ENCODE results near the gene SEC61A2. TPM values are rescaled to one million over a fixed set of nuclear protein-coding genes. Genes with fewer than 3 reads are reported as not detected.

Gene SEC61A2
- total and polyA plus RNA-seq, 11 donors, result 5.5 to 17.0 (median 9.2) TPM

GRCh38 chr10:12202226-12202625, 72.7 kb downstream of the SEC61A2 start:
- ATAC-seq (no peak), DNase-seq (no peak)
- intact Hi-C loops (cut with DNase I), result no loop called here
- H3K9me3 ChIP-seq, result peaks cover 0 to 5% (median 0%) of the 10 kb centered on the region in 12 donors
- TF ChIP-seq, protein P1, sequence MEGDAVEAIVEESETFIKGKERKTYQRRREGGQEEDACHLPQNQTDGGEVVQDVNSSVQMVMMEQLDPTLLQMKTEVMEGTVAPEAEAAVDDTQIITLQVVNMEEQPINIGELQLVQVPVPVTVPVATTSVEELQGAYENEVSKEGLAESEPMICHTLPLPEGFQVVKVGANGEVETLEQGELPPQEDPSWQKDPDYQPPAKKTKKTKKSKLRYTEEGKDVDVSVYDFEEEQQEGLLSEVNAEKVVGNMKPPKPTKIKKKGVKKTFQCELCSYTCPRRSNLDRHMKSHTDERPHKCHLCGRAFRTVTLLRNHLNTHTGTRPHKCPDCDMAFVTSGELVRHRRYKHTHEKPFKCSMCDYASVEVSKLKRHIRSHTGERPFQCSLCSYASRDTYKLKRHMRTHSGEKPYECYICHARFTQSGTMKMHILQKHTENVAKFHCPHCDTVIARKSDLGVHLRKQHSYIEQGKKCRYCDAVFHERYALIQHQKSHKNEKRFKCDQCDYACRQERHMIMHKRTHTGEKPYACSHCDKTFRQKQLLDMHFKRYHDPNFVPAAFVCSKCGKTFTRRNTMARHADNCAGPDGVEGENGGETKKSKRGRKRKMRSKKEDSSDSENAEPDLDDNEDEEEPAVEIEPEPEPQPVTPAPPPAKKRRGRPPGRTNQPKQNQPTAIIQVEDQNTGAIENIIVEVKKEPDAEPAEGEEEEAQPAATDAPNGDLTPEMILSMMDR (IDR thresholded peaks at IDR 0.05), result no peak
- H3K27me3 ChIP-seq, result no peaks in the 10 kb centered on the region
- peaks cover 0 to 75% (median 49%) of the 10 kb centered on the region in 9 donors for H3K36me3 ChIP-seq
- peaks cover 0 to 13% (median 7%) of the 10 kb centered on the region in 12 donors for H3K4me1 ChIP-seq
- H3K4me3 ChIP-seq, result no peak overlapping the region
- 87 to 91% (median 88%) methylated on average over 5 of the region's 5 CpGs for WGBS, 4 donors
- H3K27ac ChIP-seq, result no peak overlapping the region

DNA sequence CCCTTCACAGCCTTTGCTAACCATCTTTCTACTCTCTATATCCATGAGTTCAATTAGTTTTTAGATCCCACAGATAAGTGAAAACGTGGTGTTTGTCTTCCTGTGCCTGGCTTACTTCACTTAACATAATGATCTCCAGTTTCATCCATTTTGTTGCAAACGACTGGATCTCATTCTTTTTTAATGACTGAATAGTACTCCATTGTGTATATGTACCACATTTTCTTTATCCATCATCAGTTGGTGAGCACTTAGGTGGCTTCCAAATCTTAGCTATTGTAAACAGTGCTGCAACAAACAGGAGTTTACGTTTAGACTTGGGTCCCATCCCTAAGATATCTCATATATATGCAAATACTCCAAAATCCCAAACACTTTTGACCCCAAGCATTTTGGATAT, 75.6 kb downstream of the SEC61A2 start:
- WGBS, 4 donors, result 91 to 96% (median 94%) methylated on average over 3 of the region's 3 CpGs
- Histone ChIP-seq H3K4me3 (no peak overlapping the region), H3K9me3 (peaks cover 0 to 7% (median 0%) of the 10 kb centered on the region in 12 donors), H3K36me3 (peaks cover 0 to 88% (median 54%) of the 10 kb centered on the region in 9 donors), H3K27ac (no peak overlapping the region), H3K27me3 (no peaks in the 10 kb centered on the region), H3K4me1 (no peaks in the 10 kb centered on the region)
- ATAC-seq (no peak), DNase-seq (no peak)
- TF ChIP-seq, protein P1 (IDR thresholded peaks at IDR 0.05), result no peak
- TF ChIP-seq POLR2A (IDR thresholded peaks at IDR 0.05), result no peak
- intact Hi-C loops (cut with DNase I), result no loop called here

- DNase-seq (no peak), ATAC-seq (no peak)
- peaks cover 0 to 7% (median 0%) of the 10 kb centered on the region in 12 donors for H3K9me3 ChIP-seq
- no peak overlapping the region for H3K27ac ChIP-seq
- intact Hi-C loops (cut with DNase I), result no loop called here
- H3K4me3 ChIP-seq, result no peak overlapping the region
- WGBS, 4 donors, result 82 to 92% (median 86%) methylated on average over 3 of the region's 3 CpGs
- H3K36me3 ChIP-seq, result peaks cover 0 to 88% (median 59%) of the 10 kb centered on the region in 9 donors
- no peaks in the 10 kb centered on the region for H3K4me1 ChIP-seq
- no peaks in the 10 kb centered on the region for H3K27me3 ChIP-seq
- TF ChIP-seq, protein P1 (IDR thresholded peaks at IDR 0.05), result no peak
- no peak for TF ChIP-seq POLR2A (IDR thresholded peaks at IDR 0.05)
Observed at GRCh38 chr10:12207114-12207513, 77.6 kb downstream of the SEC61A2 start.

GRCh38 chr10:12208460-12208859, 79.0 kb downstream of the SEC61A2 start:
- 94 to 96% (median 95%) methylated on average over 5 of the region's 5 CpGs for WGBS, 4 donors

More at GRCh38 chr10:12208460-12208859, 79.0 kb downstream of the SEC61A2 start:
- Histone ChIP-seq H3K4me1 (no peaks in the 10 kb centered on the region), H3K36me3 (peaks cover 0 to 88% (median 59%) of the 10 kb centered on the region in 9 donors), H3K27ac (no peak overlapping the region), H3K9me3 (peaks cover 0 to 7% (median 0%) of the 10 kb centered on the region in 12 donors), H3K27me3 (no peaks in the 10 kb centered on the region), H3K4me3 (no peak overlapping the region)
- intact Hi-C loops (cut with DNase I), result no loop called here
- ATAC-seq (no peak), DNase-seq (no peak)
- no peak for TF ChIP-seq POLR2A (IDR thresholded peaks at IDR 0.05)
- TF ChIP-seq, protein P1 (IDR thresholded peaks at IDR 0.05), result no peak

Data from heart left ventricle (tissue), 16 donors.